K562 (cell line): ENCODE measurements around the gene HDAC3. TPM values are rescaled to one million over a fixed set of nuclear protein-coding genes. Genes with fewer than 3 reads are reported as not detected.
A peak's percentile ranks its signal among the peaks of the same experiment; 100 is the strongest.

Source experiments
- ATF1 ChIP-seq, 2 experiments: fragments of 450-650 bp in 1 of 2; IDR thresholded peaks; 2 replicates each; pipeline ENCODE4 v1.6.1; 2016; ENCODE audit warnings: missing compliant biosample characterization in 1 of 2, missing genetic modification characterization in 1 of 2
- CBFB ChIP-seq: sonication (generic); formaldehyde crosslinking; IDR thresholded peaks from 2 replicates; pipeline ENCODE4 v1.4.0; 2020; ENCODE audit warnings: mild to moderate bottlenecking, missing genetic modification reagents
- CC2D1A ChIP-seq: fragments of 450-650 bp; IDR thresholded peaks from 2 replicates; pipeline ENCODE4 v1.6.1; 2017; ENCODE audit warnings: mild to moderate bottlenecking
- JUND ChIP-seq, 2 experiments: IDR thresholded peaks; 2 replicates in 1 of 2; 3 replicates in 1 of 2; pipeline ENCODE4 v1.6.1; 2011; ENCODE audit warnings: borderline replicate concordance in 2 of 2, low read depth in 2 of 2, low read length in 2 of 2, improper control_type of control experiment in 1 of 2, missing biosample characterization in 1 of 2, missing genetic modification characterization in 1 of 2, missing genetic modification reagents in 1 of 2
- KAT2B ChIP-seq: IDR thresholded peaks from one replicate; pipeline ENCODE4 v1.6.1; 2012; ENCODE audit warnings: low read depth, mild to moderate bottlenecking, control low read depth, inconsistent platforms, low read length, moderate library complexity
- LARP7 ChIP-seq: fragments of 450-650 bp; IDR thresholded peaks from 2 replicates; pipeline ENCODE4 v1.6.1; 2016
- MEIS2 ChIP-seq: fragments of 450-650 bp; IDR thresholded peaks from 2 replicates; pipeline ENCODE4 v1.6.1; 2014; ENCODE audit warnings: mild to moderate bottlenecking; ENCODE audit not compliant: partially characterized antibody
- PHTF2 ChIP-seq: fragments of 250-450 bp; sonication (Bioruptor Pico); IDR thresholded peaks from 2 replicates; pipeline ENCODE4 v1.5.0; 2021; ENCODE audit warnings: mild to moderate bottlenecking
- RHOXF2B ChIP-seq: fragments of 250-450 bp; sonication (Bioruptor Pico); conservative IDR thresholded peaks from 2 replicates; pipeline ENCODE4 v1.5.1; 2021
- SMAD1 ChIP-seq: fragments of 150-350 bp; IDR thresholded peaks from 2 replicates; pipeline ENCODE4 v1.6.1; 2014; ENCODE audit warnings: low read length, low read depth; ENCODE audit not compliant: partially characterized antibody
- YBX1 ChIP-seq: fragments of 450-650 bp; IDR thresholded peaks from 2 replicates; pipeline ENCODE4 v1.7.1; 2016; ENCODE audit warnings: mild to moderate bottlenecking
- YY1 ChIP-seq, 3 experiments: IDR thresholded peaks; 2 replicates each; pipeline ENCODE4 v1.6.1; 2011; ENCODE audit warnings: low read length in 2 of 3, mild to moderate bottlenecking in 2 of 3, moderate library complexity in 2 of 3, borderline replicate concordance in 1 of 3, control low read depth in 1 of 3, low read depth in 1 of 3; ENCODE audit not compliant: insufficient read depth in 3 of 3, insufficient replicate concordance in 2 of 3, control insufficient read depth in 1 of 3, insufficient read length in 1 of 3; ENCODE audit errors: extremely low read depth in 1 of 3
- ZNF57 ChIP-seq: fragments of 450-650 bp; formaldehyde crosslinking; IDR thresholded peaks from 2 replicates; pipeline ENCODE4 v1.4.0; 2020; ENCODE audit warnings: mild to moderate bottlenecking, moderate library complexity
- polyA plus RNA-seq, 8 experiments: library from polyadenylated mRNA; depleted of rRNA in 4 of 8; stranded (reverse) in 5 of 8; unstranded in 3 of 8; fragments of >200 nt; fragmentation: Nextera tagmentation in 2 of 8; fragmentation: Illumina TruSeq in 1 of 8; extraction: Ambion mirVana in 2 of 8; extraction: Trizol in 1 of 8; gene quantifications; 2 replicates each; pipeline versions ENCODE4 v1.2.1 to v1.2.3, GENCODE V29; 2011 to 2014; ENCODE audit warnings: inconsistent platforms in 1 of 8, missing spikeins in 1 of 8
- total RNA-seq, 7 experiments: library from RNA; depleted of rRNA in 6 of 7; stranded (reverse); fragments of >200 nt in 6 of 7; fragmentation: Illumina TruSeq in 2 of 7; extraction: Trizol in 2 of 7; gene quantifications; 2 replicates each; pipeline versions ENCODE4 v1.2.1 to v1.2.3, GENCODE V29; 2011 to 2021; ENCODE audit warnings: low replicate concordance in 1 of 7
- TF ChIP-seq, protein P1 (sequence below): fragments of 250-450 bp; sonication (Bioruptor Pico); IDR thresholded peaks from 2 replicates; pipeline ENCODE4 v1.4.0; 2020
- TF ChIP-seq, protein P2 (sequence below): fragments of 450-650 bp; formaldehyde crosslinking; conservative IDR thresholded peaks from 2 replicates; pipeline ENCODE4 v1.4.0; 2022; ENCODE audit warnings: mild to moderate bottlenecking, missing genetic modification characterization

Gene HDAC3
- total and polyA plus RNA-seq, 9 of the 15 experiments (the other 6 are each of a cell fraction or from before 2014, with no cell fraction given): 89.7 to 191 (median 119) TPM

DNA sequence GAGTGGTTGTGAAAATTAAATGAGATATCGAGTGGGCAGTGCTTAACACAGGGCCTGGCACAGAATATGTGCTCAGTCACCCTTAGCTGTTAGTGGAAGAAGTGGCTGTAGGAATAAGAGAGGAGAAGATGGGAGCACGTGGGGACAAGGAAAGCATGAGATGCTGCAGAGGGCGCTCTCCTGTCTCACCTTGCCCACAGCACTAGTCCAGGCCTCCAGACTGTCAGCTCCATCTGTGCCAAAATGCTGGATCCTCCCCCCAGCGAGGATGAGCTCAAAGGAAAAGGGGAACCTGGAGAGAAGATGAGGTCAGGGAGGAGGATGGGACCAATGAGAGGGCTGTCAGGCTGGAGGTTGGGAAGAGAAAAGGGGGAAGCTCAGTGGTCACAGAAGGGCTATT, 32.9 kb upstream of the HDAC3 start (continued):
- TF ChIP-seq KAT2B (no peak), RHOXF2B (CRISPR knock-in tag) (no peak), PHTF2 (CRISPR knock-in tag) (no peak), JUND (IDR thresholded peaks at IDR 0.05; ENCODE audit: borderline replicate concordance, low read depth, low read length) (peak; percentile 17; the same call in 1 of the 2 replicates), JUND (tag; IDR thresholded peaks at IDR 0.05; ENCODE audit: borderline replicate concordance, low read depth, low read length) (no peak), YBX1 (no peak), ATF1 (CRISPR knock-in tag; IDR thresholded peaks at IDR 0.05) (no peak), ATF1 (tag; IDR thresholded peaks at IDR 0.05) (no peak), CC2D1A (no peak), CBFB (CRISPR knock-in tag) (no peak), LARP7 (no peak), MEIS2 (no peak), ZNF57 (no peak), SMAD1 (no peak), YY1 (IDR thresholded peaks at IDR 0.05; ENCODE audit: borderline replicate concordance in 1 of 3, control insufficient read depth in 1 of 3, extremely low read depth in 1 of 3, insufficient read depth in 3 of 3, insufficient read length in 1 of 3, insufficient replicate concordance in 2 of 3, low read depth in 1 of 3, low read length in 2 of 3) (peak in 1 of 3 experiments; percentile 17)
- TF ChIP-seq, protein P1, sequence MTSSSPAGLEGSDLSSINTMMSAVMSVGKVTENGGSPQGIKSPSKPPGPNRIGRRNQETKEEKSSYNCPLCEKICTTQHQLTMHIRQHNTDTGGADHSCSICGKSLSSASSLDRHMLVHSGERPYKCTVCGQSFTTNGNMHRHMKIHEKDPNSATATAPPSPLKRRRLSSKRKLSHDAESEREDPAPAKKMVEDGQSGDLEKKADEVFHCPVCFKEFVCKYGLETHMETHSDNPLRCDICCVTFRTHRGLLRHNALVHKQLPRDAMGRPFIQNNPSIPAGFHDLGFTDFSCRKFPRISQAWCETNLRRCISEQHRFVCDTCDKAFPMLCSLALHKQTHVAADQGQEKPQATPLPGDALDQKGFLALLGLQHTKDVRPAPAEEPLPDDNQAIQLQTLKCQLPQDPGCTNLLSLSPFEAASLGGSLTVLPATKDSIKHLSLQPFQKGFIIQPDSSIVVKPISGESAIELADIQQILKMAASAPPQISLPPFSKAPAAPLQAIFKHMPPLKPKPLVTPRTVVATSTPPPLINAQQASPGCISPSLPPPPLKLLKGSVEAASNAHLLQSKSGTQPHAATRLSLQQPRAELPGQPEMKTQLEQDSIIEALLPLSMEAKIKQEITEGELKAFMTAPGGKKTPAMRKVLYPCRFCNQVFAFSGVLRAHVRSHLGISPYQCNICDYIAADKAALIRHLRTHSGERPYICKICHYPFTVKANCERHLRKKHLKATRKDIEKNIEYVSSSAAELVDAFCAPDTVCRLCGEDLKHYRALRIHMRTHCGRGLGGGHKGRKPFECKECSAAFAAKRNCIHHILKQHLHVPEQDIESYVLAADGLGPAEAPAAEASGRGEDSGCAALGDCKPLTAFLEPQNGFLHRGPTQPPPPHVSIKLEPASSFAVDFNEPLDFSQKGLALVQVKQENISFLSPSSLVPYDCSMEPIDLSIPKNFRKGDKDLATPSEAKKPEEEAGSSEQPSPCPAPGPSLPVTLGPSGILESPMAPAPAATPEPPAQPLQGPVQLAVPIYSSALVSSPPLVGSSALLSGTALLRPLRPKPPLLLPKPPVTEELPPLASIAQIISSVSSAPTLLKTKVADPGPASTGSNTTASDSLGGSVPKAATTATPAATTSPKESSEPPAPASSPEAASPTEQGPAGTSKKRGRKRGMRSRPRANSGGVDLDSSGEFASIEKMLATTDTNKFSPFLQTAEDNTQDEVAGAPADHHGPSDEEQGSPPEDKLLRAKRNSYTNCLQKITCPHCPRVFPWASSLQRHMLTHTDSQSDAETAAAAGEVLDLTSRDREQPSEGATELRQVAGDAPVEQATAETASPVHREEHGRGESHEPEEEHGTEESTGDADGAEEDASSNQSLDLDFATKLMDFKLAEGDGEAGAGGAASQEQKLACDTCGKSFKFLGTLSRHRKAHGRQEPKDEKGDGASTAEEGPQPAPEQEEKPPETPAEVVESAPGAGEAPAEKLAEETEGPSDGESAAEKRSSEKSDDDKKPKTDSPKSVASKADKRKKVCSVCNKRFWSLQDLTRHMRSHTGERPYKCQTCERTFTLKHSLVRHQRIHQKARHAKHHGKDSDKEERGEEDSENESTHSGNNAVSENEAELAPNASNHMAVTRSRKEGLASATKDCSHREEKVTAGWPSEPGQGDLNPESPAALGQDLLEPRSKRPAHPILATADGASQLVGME (CRISPR knock-in tag): no peak
- TF ChIP-seq, protein P2, sequence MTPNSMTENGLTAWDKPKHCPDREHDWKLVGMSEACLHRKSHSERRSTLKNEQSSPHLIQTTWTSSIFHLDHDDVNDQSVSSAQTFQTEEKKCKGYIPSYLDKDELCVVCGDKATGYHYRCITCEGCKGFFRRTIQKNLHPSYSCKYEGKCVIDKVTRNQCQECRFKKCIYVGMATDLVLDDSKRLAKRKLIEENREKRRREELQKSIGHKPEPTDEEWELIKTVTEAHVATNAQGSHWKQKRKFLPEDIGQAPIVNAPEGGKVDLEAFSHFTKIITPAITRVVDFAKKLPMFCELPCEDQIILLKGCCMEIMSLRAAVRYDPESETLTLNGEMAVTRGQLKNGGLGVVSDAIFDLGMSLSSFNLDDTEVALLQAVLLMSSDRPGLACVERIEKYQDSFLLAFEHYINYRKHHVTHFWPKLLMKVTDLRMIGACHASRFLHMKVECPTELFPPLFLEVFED (CRISPR knock-in tag): no peak
